BLaER1 treated with 17β-estradiol and CSF1 and Interleukin-3, amounts not matched to agents 10 nM and 100 nM (cell line): Measurements from ENCODE around the gene INPP5A.
"Not testable (repeated sequence)": the region's sequence is repeated elsewhere in the genome, so short reads cannot be mapped to it uniquely, and the experiment has no call there.

Experiments
- H3K27ac ChIP-seq, 11 experiments: shearing (Covaris generic); formaldehyde crosslinking; 2 replicates each; pipeline ENCODE4 v1.8.1; 2022
- H3K27me3 ChIP-seq, 11 experiments: shearing (Covaris generic); formaldehyde crosslinking; 2 replicates each; pipeline ENCODE4 v1.8.1; 2022
- H3K36me3 ChIP-seq, 11 experiments: shearing (Covaris generic); formaldehyde crosslinking; 2 replicates each; pipeline ENCODE4 v1.8.1; 2022
- H3K4me1 ChIP-seq, 10 experiments: shearing (Covaris generic); formaldehyde crosslinking; 2 replicates each; pipeline ENCODE4 v1.8.1; 2022
- H3K4me2 ChIP-seq, 11 experiments: shearing (Covaris generic); formaldehyde crosslinking; 2 replicates each; pipeline ENCODE4 v1.8.1; 2022
- H3K4me3 ChIP-seq, 10 experiments: shearing (Covaris generic); formaldehyde crosslinking; 2 replicates each; pipeline ENCODE4 v1.8.1; 2022
- H3K9ac ChIP-seq, 11 experiments: shearing (Covaris generic); formaldehyde crosslinking; 2 replicates each; pipeline ENCODE4 v1.8.1; 2022
- H3K9me3 ChIP-seq, 11 experiments: shearing (Covaris generic); formaldehyde crosslinking; replicated peaks in 1 of 11; 2 replicates each; pipeline ENCODE4 v1.8.1; 2022
- H4K20me1 ChIP-seq, 11 experiments: shearing (Covaris generic); formaldehyde crosslinking; 2 replicates each; pipeline ENCODE4 v1.8.1; 2022
- Cebpa-rat ChIP-seq, 11 experiments: shearing (Covaris generic); IDR thresholded peaks; 2 replicates each; pipeline ENCODE4 v1.8.1; 2022

The INPP5A gene

DNA sequence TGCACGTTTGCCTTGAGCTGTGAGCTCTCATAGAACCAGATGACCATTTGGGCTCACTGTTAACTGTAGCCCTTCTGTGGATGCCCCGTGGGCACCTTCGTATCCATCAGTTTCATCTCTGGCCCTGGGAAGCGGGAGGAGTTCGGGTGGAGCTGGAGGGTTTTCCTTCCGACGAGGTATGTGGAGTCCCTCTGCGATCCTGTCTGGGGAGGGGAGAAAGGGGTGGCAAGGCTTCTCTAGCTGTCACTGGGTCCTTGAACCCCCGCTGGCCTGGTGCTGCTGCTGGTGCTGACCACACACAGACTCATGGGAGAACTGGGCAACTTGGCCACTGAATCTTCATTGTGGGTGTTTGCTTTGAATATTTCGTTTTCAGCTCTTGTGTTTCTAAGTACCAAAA, 32.7 kb downstream of the INPP5A start:
- Histone ChIP-seq H3K27me3 (peaks cover 0 to 74% (median 0%) of the 10 kb centered on the region in 11 experiments; a peak in 5 of 22 replicates), H3K9me3 (no peaks in the 10 kb centered on the region), H3K4me3 (no peak overlapping the region), H3K36me3 (no peaks in the 10 kb centered on the region), H3K9ac (peak overlapping the region in 3 of 11 experiments; percentile 52 to 61 (median 57); a peak in 4 of 22 replicates), H3K27ac (peak overlapping the region in 4 of 11 experiments; percentile 55 to 80 (median 68); a peak in 6 of 22 replicates), H3K4me1 (peaks cover 38 to 79% (median 65%) of the 10 kb centered on the region in 10 experiments), H4K20me1 (peaks cover 78 to 99% (median 89%) of the 10 kb centered on the region in 11 experiments), H3K4me2 (peak overlapping the region; percentile 71 to 100 (median 91); a peak in 21 of 22 replicates)
- no peak for TF ChIP-seq Cebpa-rat (IDR thresholded peaks at IDR 0.05)

DNA sequence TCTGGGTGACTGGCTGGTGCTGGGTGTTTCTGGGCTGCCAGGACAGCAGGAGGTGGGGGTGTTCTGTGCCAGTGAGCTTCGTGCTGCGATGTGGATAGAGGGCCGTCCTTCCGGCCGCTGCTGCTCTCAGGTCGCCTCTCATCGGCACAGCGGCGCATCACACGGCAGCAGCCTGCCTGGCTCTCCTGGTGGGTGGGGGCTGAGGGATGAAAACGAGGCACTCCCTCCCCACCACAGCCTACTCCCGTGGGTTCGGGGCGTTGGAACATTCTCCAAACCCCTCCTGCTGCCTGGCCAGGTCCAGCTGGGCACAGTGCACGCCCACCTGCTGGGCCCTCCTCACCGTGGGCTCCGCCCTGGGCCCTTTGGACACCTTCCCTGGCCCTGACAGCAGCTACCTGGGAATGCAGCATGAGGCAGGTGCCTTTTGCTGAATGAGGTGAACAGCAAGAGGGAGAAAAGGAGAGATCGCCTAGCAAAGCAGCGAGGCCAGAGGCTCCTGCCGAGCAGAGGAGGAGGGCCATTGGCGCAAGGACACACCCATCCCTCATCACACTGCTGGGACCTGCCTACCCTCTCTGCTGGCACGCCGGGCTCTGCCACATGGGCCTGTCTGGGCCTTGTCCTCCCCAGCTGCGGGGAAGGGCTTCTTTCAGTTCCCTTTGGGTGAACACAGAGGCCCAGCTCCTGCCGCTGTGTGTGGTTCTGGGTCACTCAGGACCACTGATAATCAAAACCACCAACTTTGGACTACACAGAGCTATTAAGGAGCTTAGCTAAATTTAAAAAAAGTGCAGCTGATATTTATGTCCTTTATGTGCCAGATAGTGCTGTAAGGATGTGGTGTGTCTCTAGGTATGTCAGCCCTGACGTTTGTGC, 33.4 kb downstream of the INPP5A start:
- peak overlapping the region in 9 of 11 experiments; percentile 18 to 64 (median 51); a peak in 16 of 22 replicates for H3K9ac ChIP-seq
- peak overlapping the region in 8 of 11 experiments; percentile 54 to 80 (median 68); a peak in 17 of 22 replicates for H3K27ac ChIP-seq
- no peak for TF ChIP-seq Cebpa-rat (IDR thresholded peaks at IDR 0.05)
- H3K4me1 ChIP-seq = peaks cover 44 to 79% (median 68%) of the 10 kb centered on the region in 10 experiments
- H3K4me3 ChIP-seq = peak overlapping the region in 2 of 10 experiments; percentile 9 to 41; a peak in 3 of 20 replicates
- H4K20me1 ChIP-seq = peaks cover 78 to 99% (median 89%) of the 10 kb centered on the region in 11 experiments
- peaks cover 0 to 69% (median 0%) of the 10 kb centered on the region in 11 experiments; a peak in 5 of 22 replicates for H3K27me3 ChIP-seq
- H3K9me3 ChIP-seq = no peaks in the 10 kb centered on the region
- H3K4me2 ChIP-seq = peak overlapping the region; percentile 71 to 100 (median 91)
- H3K36me3 ChIP-seq = no peaks in the 10 kb centered on the region

DNA sequence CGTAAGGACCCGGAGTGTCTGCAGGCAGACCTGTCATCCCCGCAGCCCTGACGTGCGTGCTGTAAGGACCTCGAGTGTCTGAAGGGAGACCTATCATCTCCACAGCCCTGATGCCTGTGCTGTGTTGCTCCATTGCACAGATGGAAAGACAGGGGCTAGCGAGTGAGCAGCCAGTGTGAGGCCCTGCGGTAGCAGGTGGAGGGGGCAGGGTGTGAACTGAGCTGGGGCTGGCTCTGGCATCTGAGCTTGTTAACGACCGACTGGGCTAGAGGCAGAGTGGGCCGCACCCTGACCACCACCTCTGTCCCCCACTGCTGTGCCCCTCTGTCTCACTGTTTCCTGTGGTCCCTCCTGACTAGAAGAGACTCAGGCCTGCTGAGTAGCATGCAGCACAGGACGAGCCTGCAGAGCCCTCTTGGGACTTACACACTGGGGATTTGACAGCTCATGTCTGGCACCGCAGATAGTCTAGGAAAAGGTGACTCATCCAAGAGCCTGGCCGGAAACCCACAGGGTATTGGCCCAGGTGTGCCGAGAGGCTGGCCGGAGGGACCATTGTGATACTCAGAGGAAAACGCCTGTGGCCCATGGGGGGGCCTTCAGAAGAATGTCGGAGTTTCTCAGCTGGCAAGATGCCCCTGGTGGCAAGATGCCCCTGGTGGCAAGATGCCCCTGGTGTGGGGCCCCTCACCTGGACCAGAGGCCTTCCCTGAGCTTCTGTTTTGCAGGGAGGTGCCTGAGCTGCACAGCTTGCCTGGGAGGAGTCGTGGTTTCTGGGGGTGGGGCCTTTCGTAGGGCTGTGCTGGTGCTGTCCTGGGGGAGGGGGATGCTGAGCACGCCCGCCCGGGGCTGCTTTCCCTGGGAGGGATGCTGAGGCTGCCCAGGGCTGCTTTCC, 34.3 kb downstream of the INPP5A start:
- Histone ChIP-seq H3K27ac (peak overlapping the region in 9 of 11 experiments; percentile 4 to 80 (median 69); a peak in 18 of 22 replicates), H3K4me3 (peak overlapping the region in 4 of 10 experiments; percentile 9 to 41 (median 24); a peak in 5 of 20 replicates), H3K36me3 (peaks cover 0 to 1% (median 0%) of the 10 kb centered on the region in 11 experiments; a peak in 1 of 22 replicates), H3K9ac (peak overlapping the region in 8 of 11 experiments; percentile 34 to 64 (median 52); a peak in 16 of 22 replicates), H3K27me3 (peaks cover 0 to 69% (median 0%) of the 10 kb centered on the region in 11 experiments; a peak in 5 of 22 replicates), H3K4me2 (peak overlapping the region; percentile 71 to 100 (median 91)), H4K20me1 (peaks cover 78 to 99% (median 89%) of the 10 kb centered on the region in 11 experiments), H3K9me3 (no peaks in the 10 kb centered on the region), H3K4me1 (peaks cover 53 to 82% (median 74%) of the 10 kb centered on the region in 10 experiments)
- TF ChIP-seq Cebpa-rat (IDR thresholded peaks at IDR 0.05) = no peak

DNA sequence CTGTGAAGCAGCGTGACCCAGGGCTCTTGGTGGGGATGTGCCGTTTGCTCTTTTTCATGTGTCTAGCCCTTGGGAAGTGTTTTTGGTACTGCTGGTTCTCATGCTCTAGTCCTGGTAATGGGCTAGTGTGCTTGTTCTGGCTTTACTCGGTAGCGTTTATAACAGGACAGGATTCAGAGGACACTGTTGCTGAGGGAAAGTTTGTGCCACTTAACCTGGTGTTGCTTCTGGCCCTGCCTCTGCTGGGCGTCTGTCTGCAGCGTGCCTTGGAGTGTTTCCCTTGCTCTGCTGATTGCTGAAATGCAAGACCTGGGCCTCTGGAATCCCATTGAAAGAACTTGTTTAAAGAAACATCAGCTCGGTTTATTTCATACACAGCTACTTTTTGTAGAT, 35.0 kb downstream of the INPP5A start:
- Histone ChIP-seq H4K20me1 (peaks cover 78 to 99% (median 89%) of the 10 kb centered on the region in 11 experiments), H3K4me3 (peak overlapping the region in 4 of 10 experiments; percentile 9 to 41 (median 24); a peak in 4 of 20 replicates)

DNA sequence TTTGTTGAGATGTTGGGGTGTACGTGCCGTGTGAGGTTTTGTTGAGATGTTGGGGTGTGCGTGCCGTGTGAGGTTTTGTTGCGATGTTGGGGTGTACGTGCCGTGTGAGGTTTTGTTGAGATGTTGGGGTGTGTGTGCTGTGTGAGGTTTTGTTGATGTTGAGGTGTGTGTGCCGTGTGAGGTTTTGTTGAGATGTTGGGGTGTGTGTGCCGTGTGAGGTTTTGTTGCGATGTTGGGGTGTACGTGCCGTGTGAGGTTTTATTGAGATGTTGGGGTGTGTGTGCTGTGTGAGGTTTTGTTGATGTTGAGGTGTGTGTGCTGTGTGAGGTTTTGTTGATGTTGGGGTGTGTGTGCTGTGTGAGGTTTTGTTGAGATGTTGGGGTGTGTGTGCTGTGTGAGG, 35.4 kb downstream of the INPP5A start:
- H3K9me3 ChIP-seq, H3K36me3 ChIP-seq, H3K4me3 ChIP-seq: not testable (repeated sequence)
- Histone ChIP-seq H3K4me2 (peak overlapping the region in 10 of 11 experiments; percentile 71 to 100 (median 94); a peak in 18 of 22 replicates), H3K27me3 (peaks cover 0 to 72% (median 0%) of the 10 kb centered on the region in 11 experiments; a peak in 5 of 22 replicates), H3K27ac (peak overlapping the region in 8 of 11 experiments; percentile 29 to 80 (median 71); a peak in 12 of 22 replicates), H4K20me1 (peaks cover 81 to 99% (median 91%) of the 10 kb centered on the region in 11 experiments), H3K4me1 (peaks cover 64 to 85% (median 80%) of the 10 kb centered on the region in 10 experiments), H3K9ac (peak overlapping the region in 8 of 11 experiments; percentile 32 to 64 (median 51); a peak in 12 of 22 replicates)

More for the DNA sequence above, 35.0 kb downstream of the INPP5A start:
- TF ChIP-seq Cebpa-rat (IDR thresholded peaks at IDR 0.05) = no peak
- Histone ChIP-seq H3K9me3 (no peaks in the 10 kb centered on the region), H3K27me3 (peaks cover 0 to 69% (median 0%) of the 10 kb centered on the region in 11 experiments; a peak in 5 of 22 replicates), H3K27ac (peak overlapping the region in 8 of 11 experiments; percentile 29 to 80 (median 71); a peak in 18 of 22 replicates), H3K36me3 (peaks cover 0 to 8% (median 0%) of the 10 kb centered on the region in 11 experiments; a peak in 2 of 22 replicates), H3K4me1 (peaks cover 59 to 82% (median 76%) of the 10 kb centered on the region in 10 experiments), H3K9ac (peak overlapping the region in 8 of 11 experiments; percentile 32 to 64 (median 51); a peak in 16 of 22 replicates), H3K4me2 (peak overlapping the region; percentile 71 to 100 (median 91); a peak in 21 of 22 replicates)

DNA sequence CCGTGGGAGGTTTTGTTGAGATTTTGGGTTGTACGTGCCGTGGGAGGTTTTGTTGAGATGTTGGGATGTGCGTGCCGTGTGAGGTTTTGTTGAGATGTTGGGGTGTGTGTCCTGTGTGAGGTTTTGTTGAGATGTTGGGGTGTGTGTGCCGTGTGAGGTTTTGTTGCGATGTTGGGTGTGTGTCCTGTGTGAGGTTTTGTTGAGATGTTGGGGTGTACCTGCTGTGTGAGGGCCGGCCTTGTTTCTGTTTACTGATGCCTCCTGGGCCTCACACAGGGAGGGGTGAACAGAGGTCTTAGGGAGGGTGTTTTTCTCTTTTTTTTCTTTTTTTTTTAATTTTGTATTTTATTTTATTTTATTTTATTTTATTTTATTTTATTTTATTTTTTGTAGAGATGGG, 36.7 kb downstream of the INPP5A start:
- H3K36me3 ChIP-seq = peaks cover 0 to 8% (median 0%) of the 10 kb centered on the region in 11 experiments; a peak in 2 of 22 replicates
- peaks cover 87 to 100% (median 93%) of the 10 kb centered on the region in 11 experiments for H4K20me1 ChIP-seq
- peak overlapping the region in 8 of 11 experiments; percentile 29 to 73 (median 66); a peak in 11 of 22 replicates for H3K9ac ChIP-seq
- H3K4me1 ChIP-seq = peaks cover 76 to 99% (median 93%) of the 10 kb centered on the region in 10 experiments
- no peak for TF ChIP-seq Cebpa-rat (IDR thresholded peaks at IDR 0.05)
- H3K4me2 ChIP-seq = peak overlapping the region; percentile 86 to 100 (median 99); a peak in 21 of 22 replicates
- H3K9me3 ChIP-seq = no peaks in the 10 kb centered on the region
- peaks cover 0 to 85% (median 0%) of the 10 kb centered on the region in 11 experiments; a peak in 5 of 22 replicates for H3K27me3 ChIP-seq
- H3K4me3 ChIP-seq = peak overlapping the region in 4 of 10 experiments; percentile 32 to 62 (median 52); a peak in 4 of 20 replicates
- peak overlapping the region in 6 of 11 experiments; percentile 72 to 77 (median 74); a peak in 12 of 22 replicates for H3K27ac ChIP-seq

DNA sequence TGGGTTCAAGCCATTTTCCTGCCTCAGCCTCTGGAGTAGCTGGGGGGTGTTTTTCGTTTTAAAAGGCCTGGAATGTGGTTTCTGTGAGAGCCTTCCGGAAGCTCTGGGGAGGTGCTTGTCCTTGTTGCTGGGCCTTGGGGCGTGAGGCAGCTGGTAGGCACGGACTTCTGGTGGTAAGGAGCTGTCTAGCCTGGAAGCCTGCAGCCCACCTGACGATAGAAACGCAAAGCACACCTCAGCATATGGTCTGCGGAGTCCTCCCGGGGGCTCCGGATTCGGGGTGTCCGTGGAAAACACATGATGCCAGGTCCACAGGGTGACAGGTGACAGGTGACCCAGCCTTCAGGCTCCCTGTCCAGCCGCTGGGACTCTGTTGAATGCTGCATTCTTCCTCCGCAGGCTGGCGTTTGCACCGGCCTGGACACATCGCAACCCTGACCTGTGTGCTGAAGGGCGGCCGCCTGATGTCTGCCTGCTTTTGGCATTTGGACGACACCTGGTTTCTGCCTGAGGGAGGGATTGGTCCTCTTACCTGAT, 37.3 kb downstream of the INPP5A start:
- peak overlapping the region in 9 of 11 experiments; percentile 29 to 73 (median 66); a peak in 16 of 22 replicates for H3K9ac ChIP-seq
- peaks cover 76 to 100% (median 99%) of the 10 kb centered on the region in 10 experiments for H3K4me1 ChIP-seq
- peak overlapping the region in 9 of 11 experiments; percentile 53 to 77 (median 72); a peak in 18 of 22 replicates for H3K27ac ChIP-seq
- peaks cover 0 to 8% (median 0%) of the 10 kb centered on the region in 11 experiments; a peak in 2 of 22 replicates for H3K36me3 ChIP-seq
- peaks cover 88 to 100% (median 93%) of the 10 kb centered on the region in 11 experiments for H4K20me1 ChIP-seq
- no peak for TF ChIP-seq Cebpa-rat (IDR thresholded peaks at IDR 0.05)
- peaks cover 0 to 90% (median 0%) of the 10 kb centered on the region in 11 experiments; a peak in 5 of 22 replicates for H3K27me3 ChIP-seq
- H3K9me3 ChIP-seq = no peaks in the 10 kb centered on the region
- H3K4me2 ChIP-seq = peak overlapping the region; percentile 86 to 100 (median 99)
- peak overlapping the region in 8 of 10 experiments; percentile 11 to 62 (median 44); a peak in 13 of 20 replicates for H3K4me3 ChIP-seq
